Heart left ventricle (tissue), 13 donors: ENCODE data around the gene ZNF503.

Experiments used
- CTCF ChIP-seq, 12 donors: fragments of 200-600 bp; sonication (generic) in 4 of 12; IDR thresholded peaks; one replicate each; pipeline versions ENCODE4 v1.5.0 to v1.8.0; 2018 to 2022; ENCODE audit warnings: antibody characterized with exemption in 12 of 12, mild to moderate bottlenecking in 5 of 12
- POLR2A ChIP-seq, 2 donors: fragments of 450-650 bp; IDR thresholded peaks; one replicate each; pipeline ENCODE4 v1.6.1; 2017; ENCODE audit warnings: antibody characterized with exemption in 2 of 2, mild to moderate bottlenecking in 2 of 2, moderate library complexity in 2 of 2
- donor health status: ischemic (EF 13 %, LVEDD 7.1; RV severe dilation, severe dysfunction).
- donor health status: DM: no; HTN: yes; CAD: no.
- donor health status: DM: no; HTN: no; CAD: no.
- donor health status: ischemic (EF 25% LVEDD 6.9; RV normal size, moderate dysfunction).
- donor health status: ischemic (EF 25% LVEDD 5.7; RV mildly dilated, moderate dysfunction).
- donor health status: ischemic (EF 35%, LVEDD 5.7; RV mildly dilated, moderate dysfunction).
- donor health status: nonischemic (EF 11% LVEDD 7.7; RV severe dilation, severe dysfunction).
- donor health status: DM: yes; HTN: yes; CAD: no.
- donor health status: PGD.
- donor health status: ischemic (EF 29% LVEDD 5.4; RV normal size, mild dysfunction).
- donor health status: nonischemic (EF 23%, LVEDD 6.1; RV moderate dilation, normal function).

- TF ChIP-seq CTCF (IDR thresholded peaks at IDR 0.05) (no peak), POLR2A (IDR thresholded peaks at IDR 0.05) (no peak)
These were observed 594 bp downstream of the ZNF503 start for GRCh38 chr10:75400771-75401568.
